Activated B cell treated with CpG ODN at 0.5 μM for 24 hours (primary cell): ENCODE results near the gene FNDC11. TPM values are rescaled to one million over a fixed set of nuclear protein-coding genes. Genes with fewer than 3 reads are reported as not detected.

ENCODE experiments used
- ATAC-seq: fragments of 200-7000 bp; cut with Tn5 transposase; one replicate; pipeline ENCODE4 v1.10.0; 2021; ENCODE audit warnings: low read depth, mild to moderate bottlenecking, moderate library complexity
- CTCF ChIA-PET: fragments of 350-600 bp; sonication (Branson Sonifier 250); formaldehyde crosslinking; loops from one replicate; lab custom pipeline; 2021; ENCODE audit warnings: antibody characterized with exemption; lab: Charles Lee
- POLR2A ChIA-PET: fragments of 350-600 bp; sonication (Branson Sonifier 250); formaldehyde crosslinking; loops from one replicate; lab custom pipeline; 2021; ENCODE audit warnings: antibody characterized with exemption; lab: Charles Lee
- DNase-seq: peaks from one replicate; pipeline ENCODE4 v3.0.0; 2022
- H3K27ac Mint-ChIP-seq: one replicate; pipeline ENCODE4 v1.8.0; 2020; ENCODE audit warnings: mixed read lengths
- H3K27me3 Mint-ChIP-seq: one replicate; pipeline ENCODE4 v1.8.0; 2021; ENCODE audit warnings: mixed read lengths
- H3K36me3 Mint-ChIP-seq: one replicate; pipeline ENCODE4 v1.8.0; 2021; ENCODE audit warnings: low read depth, mixed read lengths
- H3K4me1 Mint-ChIP-seq: one replicate; pipeline ENCODE4 v1.8.0; 2021; ENCODE audit warnings: mixed read lengths
- H3K4me3 Mint-ChIP-seq: one replicate; pipeline ENCODE4 v1.8.0; 2020; ENCODE audit warnings: mild to moderate bottlenecking, mixed read lengths
- H3K9me3 Mint-ChIP-seq: one replicate; pipeline ENCODE4 v1.8.0; 2020; ENCODE audit warnings: mixed read lengths
- CTCF ChIP-seq: fragments of 200-600 bp; IDR thresholded peaks from one replicate; pipeline ENCODE4 v1.8.0; 2022; ENCODE audit warnings: antibody characterized with exemption, mild to moderate bottlenecking
- intact Hi-C: fragments of 100-400 bp; cut with micrococcal nuclease; formaldehyde crosslinking; loops from one replicate; pipeline ENCODE4 v1.15.1; 2024
- total RNA-seq: library from RNA; stranded (reverse); gene quantifications from 2 replicates; pipeline ENCODE4 v1.2.3, GENCODE V29; 2022

Gene FNDC11
- total RNA-seq, 1 donor from 2014 or later = 0.78 TPM

- H3K9me3 Mint-ChIP-seq = no peaks in the 10 kb centered on the region
- ATAC-seq (no peak), DNase-seq (no peak)
- TF ChIP-seq CTCF = no peak
- ChIA-PET CTCF (no interaction called here), POLR2A (no interaction called here)
- H3K4me1 Mint-ChIP-seq = peaks cover 2% of the 10 kb centered on the region
- no peak overlapping the region for H3K27ac Mint-ChIP-seq
- intact Hi-C loops = no loop called here
- no peaks in the 10 kb centered on the region for H3K27me3 Mint-ChIP-seq
- H3K36me3 Mint-ChIP-seq = peaks cover 33% of the 10 kb centered on the region
- H3K4me3 Mint-ChIP-seq = no peak overlapping the region
These were observed 32.8 kb downstream of the FNDC11 start for GRCh38 chr20:63586797-63587196.

GRCh38 chr20:63587256-63587655, 33.3 kb downstream of the FNDC11 start:
- ChIA-PET CTCF (no interaction called here), POLR2A (no interaction called here)
- TF ChIP-seq CTCF = no peak
- no peak overlapping the region for H3K27ac Mint-ChIP-seq
- peaks cover 37% of the 10 kb centered on the region for H3K36me3 Mint-ChIP-seq
- H3K9me3 Mint-ChIP-seq = no peaks in the 10 kb centered on the region
- peaks cover 2% of the 10 kb centered on the region for H3K4me1 Mint-ChIP-seq
- ATAC-seq (no peak), DNase-seq (no peak)
- no peak overlapping the region for H3K4me3 Mint-ChIP-seq
- intact Hi-C loops = no loop called here
- H3K27me3 Mint-ChIP-seq = no peaks in the 10 kb centered on the region

GRCh38 chr20:63587776-63588591, 34.0 kb downstream of the FNDC11 start:
- Mint-ChIP-seq H3K4me1 (peaks cover 2% of the 10 kb centered on the region), H3K27me3 (no peaks in the 10 kb centered on the region), H3K9me3 (no peaks in the 10 kb centered on the region), H3K4me3 (no peak overlapping the region), H3K36me3 (peaks cover 42% of the 10 kb centered on the region), H3K27ac (no peak overlapping the region)
- DNase-seq = no peak
- intact Hi-C loops = no loop called here
- POLR2A ChIA-PET = no interaction called here
- no peak for TF ChIP-seq CTCF
- CTCF ChIA-PET = interaction anchor here (1.0 kb wide), 1 partner anchor 54 kb away, joined by 3 read pairs; no protein-coding TSS in a partner anchor
- no peak for ATAC-seq

- no peaks in the 10 kb centered on the region for H3K27me3 Mint-ChIP-seq
- ATAC-seq (no peak), DNase-seq (no peak)
- intact Hi-C loops = no loop called here
- POLR2A ChIA-PET = no interaction called here
- no peak for TF ChIP-seq CTCF
- peaks cover 2% of the 10 kb centered on the region for H3K4me1 Mint-ChIP-seq
- H3K36me3 Mint-ChIP-seq = peaks cover 48% of the 10 kb centered on the region
- no peak overlapping the region for H3K27ac Mint-ChIP-seq
- CTCF ChIA-PET = interaction anchor here (1.0 kb wide), 1 partner anchor 53 kb away, joined by 3 read pairs; no protein-coding TSS in a partner anchor
- no peak overlapping the region for H3K4me3 Mint-ChIP-seq
- H3K9me3 Mint-ChIP-seq = no peaks in the 10 kb centered on the region
These were observed 34.7 kb downstream of the FNDC11 start for GRCh38 chr20:63588641-63589041.

- Mint-ChIP-seq H3K27ac (no peak overlapping the region), H3K9me3 (no peaks in the 10 kb centered on the region), H3K27me3 (no peaks in the 10 kb centered on the region), H3K36me3 (peaks cover 51% of the 10 kb centered on the region), H3K4me1 (peaks cover 2% of the 10 kb centered on the region), H3K4me3 (no peak overlapping the region)
- intact Hi-C loops = no loop called here
- no peak for ATAC-seq
- POLR2A ChIA-PET = no interaction called here
- no peak for DNase-seq
- no peak for TF ChIP-seq CTCF
- CTCF ChIA-PET = no interaction called here
These were observed 35.6 kb downstream of the FNDC11 start for GRCh38 chr20:63589261-63590217.
